Measurements from ENCODE around the gene KLHL24. TPM values are rescaled to one million over a fixed set of nuclear protein-coding genes. Genes with fewer than 3 reads are reported as not detected.
"Not testable (repeated sequence)": the region's sequence is repeated elsewhere in the genome, so short reads cannot be mapped to it uniquely, and the experiment has no call there.

The KLHL24 gene
- total RNA-seq, 1 donor from 2014 or later, result 97.2 TPM

DNA sequence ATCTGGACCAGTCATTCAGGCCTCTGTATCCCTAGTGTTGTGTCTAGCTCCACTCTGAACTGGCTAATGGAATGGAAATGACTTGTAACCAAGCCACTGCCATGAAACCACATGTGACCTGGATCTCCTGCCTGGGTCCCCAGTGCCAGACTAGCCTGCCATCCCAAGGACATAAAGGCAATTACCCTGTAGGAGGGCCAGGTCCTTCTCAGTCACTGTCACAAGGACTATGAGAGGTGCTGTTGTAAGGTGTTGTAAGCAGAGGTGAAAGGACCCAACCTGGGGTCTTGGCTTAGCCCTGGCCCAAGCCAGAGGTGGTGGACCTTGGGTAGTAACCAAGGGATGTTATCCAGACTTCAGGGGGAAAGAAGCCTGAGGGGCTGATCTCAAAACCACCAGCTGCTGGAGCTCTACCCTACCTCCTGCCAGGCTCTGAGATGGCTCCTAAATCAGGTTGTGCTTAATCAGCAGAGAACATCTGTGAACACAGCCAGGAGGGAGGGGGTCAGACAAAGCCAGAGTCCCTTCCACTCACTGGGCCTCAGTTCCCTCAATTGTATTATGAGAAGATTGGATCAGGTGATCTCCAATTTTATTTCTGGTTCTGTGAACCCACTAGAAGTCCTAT, 15.7 kb upstream of the KLHL24 start:
- Histone ChIP-seq H3K4me3 (no peak overlapping the region), H3K27ac (no peak overlapping the region), H3F3A (ENCODE audit: low read depth) (no peaks in the 10 kb centered on the region), H3K4me1 (peaks cover 16% of the 10 kb centered on the region), H3K9ac (no peak overlapping the region), H4K20me1 (ENCODE audit: low read depth) (no peaks in the 10 kb centered on the region), H3K9me3 (ENCODE audit: low read depth) (no peaks in the 10 kb centered on the region), H3K27me3 (no peaks in the 10 kb centered on the region), H2AFZ (replicated peaks) (peak overlapping the region; percentile 44), H3K79me2 (ENCODE audit: low read depth) (no peaks in the 10 kb centered on the region), H3K4me2 (no peak overlapping the region), H3K36me3 (no peaks in the 10 kb centered on the region)
- no peak for TF ChIP-seq CTCF (IDR thresholded peaks at IDR 0.05)
- TF ChIP-seq EZH2 (IDR thresholded peaks at IDR 0.05), result no peak
- TF ChIP-seq EZH2phosphoT487 (IDR thresholded peaks at IDR 0.05), result no peak
- Mint-ChIP-seq H3K9me3 (no peaks in the 10 kb centered on the region), H3K4me1 (peaks cover 7% of the 10 kb centered on the region), H3K4me3 (no peak overlapping the region), H3K27me3 (ENCODE audit: insufficient read depth, low read depth) (no peaks in the 10 kb centered on the region), H3K36me3 (no peaks in the 10 kb centered on the region), H3K27ac (no peak overlapping the region)
- no peak for DNase-seq (ENCODE audit: low spot score)

DNA sequence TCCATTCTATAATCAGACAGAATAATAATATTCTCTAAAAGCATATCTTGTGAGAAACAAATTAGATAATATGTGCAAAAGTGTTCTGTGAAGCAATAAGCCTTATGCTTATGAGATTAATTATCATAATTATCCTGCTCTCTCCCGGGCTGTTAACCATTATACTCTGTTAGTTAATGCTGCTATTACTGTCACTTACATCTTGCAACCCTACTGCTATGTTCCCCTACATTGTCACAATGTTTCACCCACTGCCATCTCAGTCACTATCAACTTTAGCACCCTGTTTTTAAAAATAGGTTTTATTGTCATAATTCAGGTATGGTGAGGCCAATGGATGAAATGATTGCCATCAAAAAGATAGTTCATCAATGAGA, 15.2 kb upstream of the KLHL24 start:
- H3K9me3 ChIP-seq (ENCODE audit: low read depth), result no peaks in the 10 kb centered on the region
- no peak for DNase-seq (ENCODE audit: low spot score)
- H3K27ac ChIP-seq, result no peak overlapping the region
- Mint-ChIP-seq H3K36me3 (no peaks in the 10 kb centered on the region), H3K27ac (no peak overlapping the region), H3K27me3 (ENCODE audit: insufficient read depth, low read depth) (no peaks in the 10 kb centered on the region), H3K4me1 (peaks cover 7% of the 10 kb centered on the region), H3K9me3 (no peaks in the 10 kb centered on the region), H3K4me3 (no peak overlapping the region)
- H3K36me3 ChIP-seq, result no peaks in the 10 kb centered on the region
- no peaks in the 10 kb centered on the region for H4K20me1 ChIP-seq (ENCODE audit: low read depth)
- H3K4me3 ChIP-seq, result no peak overlapping the region
- no peaks in the 10 kb centered on the region for H3K27me3 ChIP-seq
- H2AFZ ChIP-seq (replicated peaks), result no peak overlapping the region
- H3K9ac ChIP-seq, result no peak overlapping the region
- H3K4me1 ChIP-seq, result peaks cover 16% of the 10 kb centered on the region
- no peak overlapping the region for H3K4me2 ChIP-seq
- no peak for TF ChIP-seq CTCF (IDR thresholded peaks at IDR 0.05)
- no peak for TF ChIP-seq EZH2 (IDR thresholded peaks at IDR 0.05)
- TF ChIP-seq EZH2phosphoT487 (IDR thresholded peaks at IDR 0.05), result no peak
- no peaks in the 10 kb centered on the region for H3F3A ChIP-seq (ENCODE audit: low read depth)
- H3K79me2 ChIP-seq (ENCODE audit: low read depth), result no peaks in the 10 kb centered on the region

DNA sequence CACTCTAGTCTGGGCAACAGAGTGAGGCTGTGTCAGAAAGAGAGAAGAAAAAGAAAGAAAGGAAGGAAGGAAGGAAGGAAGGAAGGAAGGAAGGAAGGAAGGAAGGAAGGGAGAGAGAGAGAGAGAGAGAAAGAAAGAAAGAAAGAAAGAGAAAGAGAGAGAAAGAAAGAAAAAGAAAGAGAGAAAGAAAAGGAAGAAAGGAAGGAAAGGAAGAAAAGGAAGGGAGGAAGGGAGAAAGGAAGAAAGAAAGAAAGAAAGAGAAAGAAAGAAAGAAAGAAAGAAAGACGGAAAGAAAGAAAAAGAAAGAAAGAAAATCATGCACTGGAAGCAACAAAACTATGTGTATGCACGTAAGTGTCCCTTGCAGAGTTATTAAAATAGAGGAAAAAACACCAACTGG, 12.9 kb upstream of the KLHL24 start:
- not testable (repeated sequence) for H3K4me1 ChIP-seq; H3K36me3 ChIP-seq; H3K27ac Mint-ChIP-seq; H3K9ac ChIP-seq; H3K4me2 ChIP-seq; H3K9me3 Mint-ChIP-seq; DNase-seq (ENCODE audit: low spot score); H3K27ac ChIP-seq; H3K4me3 Mint-ChIP-seq; H3K4me3 ChIP-seq; H3K9me3 ChIP-seq (ENCODE audit: low read depth); H3K4me1 Mint-ChIP-seq; H2AFZ ChIP-seq (replicated peaks); H3K27me3 ChIP-seq; H3K79me2 ChIP-seq (ENCODE audit: low read depth); H3K27me3 Mint-ChIP-seq (ENCODE audit: insufficient read depth, low read depth); H3F3A ChIP-seq (ENCODE audit: low read depth); H4K20me1 ChIP-seq (ENCODE audit: low read depth); H3K36me3 Mint-ChIP-seq

- H3K9me3 Mint-ChIP-seq, result no peaks in the 10 kb centered on the region
- no peak overlapping the region for H2AFZ ChIP-seq (replicated peaks)
These were observed 8.4 kb upstream of the KLHL24 start for GRCh38 chr3:183626877-183627594.

More at GRCh38 chr3:183626877-183627594, 8.4 kb upstream of the KLHL24 start:
- no peak for DNase-seq (ENCODE audit: low spot score)
- Histone ChIP-seq H3K4me2 (no peak overlapping the region), H3K27me3 (no peaks in the 10 kb centered on the region), H3K36me3 (no peaks in the 10 kb centered on the region), H4K20me1 (ENCODE audit: low read depth) (no peaks in the 10 kb centered on the region), H3K9ac (no peak overlapping the region), H3K4me3 (no peak overlapping the region), H3K4me1 (no peaks in the 10 kb centered on the region), H3F3A (ENCODE audit: low read depth) (no peaks in the 10 kb centered on the region), H3K27ac (no peak overlapping the region), H3K9me3 (ENCODE audit: low read depth) (no peaks in the 10 kb centered on the region), H3K79me2 (ENCODE audit: low read depth) (no peaks in the 10 kb centered on the region)
- no peak for TF ChIP-seq EZH2 (IDR thresholded peaks at IDR 0.05)
- no peak for TF ChIP-seq CTCF (IDR thresholded peaks at IDR 0.05)
- no peak for TF ChIP-seq EZH2phosphoT487 (IDR thresholded peaks at IDR 0.05)
- Mint-ChIP-seq H3K27ac (no peak overlapping the region), H3K27me3 (ENCODE audit: insufficient read depth, low read depth) (peaks cover 2% of the 10 kb centered on the region), H3K4me3 (no peak overlapping the region), H3K36me3 (no peaks in the 10 kb centered on the region), H3K4me1 (no peaks in the 10 kb centered on the region)
